Endothelial cell of umbilical vein (primary cell): ENCODE data around the gene COL4A1. TPM values are rescaled to one million over a fixed set of nuclear protein-coding genes. Genes with fewer than 3 reads are reported as not detected.
A peak's percentile ranks its signal among the peaks of the same experiment; 100 is the strongest.

Source experiments
- BruUV-seq: library from RNA; stranded (reverse); fragments of 400-500 nt; replicated peaks from 2 replicates; lab custom pipeline; 2021; lab: Mats Ljungman, UMichigan
- CTCF ChIA-PET: fragments of 300-600, 350-600 bp; sonication (Branson Sonifier 250); formaldehyde crosslinking; loops from one replicate; lab custom pipeline; 2021; ENCODE audit warnings: antibody characterized with exemption, inconsistent platforms; lab: Charles Lee
- POLR2A ChIA-PET: fragments of 300-600, 350-600 bp; sonication (Branson Sonifier 250); formaldehyde crosslinking; loops from one replicate; lab custom pipeline; 2021; ENCODE audit warnings: antibody characterized with exemption, inconsistent platforms; lab: Charles Lee
- DNase-seq: peaks from one replicate; pipeline ENCODE4 v3.0.0-alpha.2; 2011; ENCODE audit warnings: low read depth, low spot score
- FAIRE-seq: peaks from 2 replicates; lab custom pipeline; 2011; peaks lifted over from hg19 to GRCh38; lab: Jason Lieb, UNC
- H2AFZ ChIP-seq: 2 replicates; pipeline ENCODE4 v1.6.0; 2012; ENCODE audit warnings: low read depth, low read length, control low read depth, inconsistent platforms
- H3K27ac ChIP-seq: 2 replicates; pipeline ENCODE4 v1.5.1; 2011; ENCODE audit warnings: low read depth, mild to moderate bottlenecking, control low read depth, low read length, moderate library complexity; ENCODE audit not compliant: insufficient read depth
- H3K27me3 ChIP-seq, 2 experiments: 2 replicates each; pipeline versions ENCODE4 v1.6.0 to v1.6.1; 2011; ENCODE audit warnings: low read length in 2 of 2, mixed read lengths in 1 of 2; ENCODE audit not compliant: control insufficient read depth in 2 of 2, insufficient read depth in 2 of 2
- H3K36me3 ChIP-seq, 2 experiments: 2 replicates in 1 of 2; 3 replicates in 1 of 2; pipeline ENCODE4 v1.5.1; 2011; ENCODE audit warnings: low read length in 2 of 2, mild to moderate bottlenecking in 1 of 2, moderate library complexity in 1 of 2; ENCODE audit not compliant: control insufficient read depth in 2 of 2, insufficient read depth in 2 of 2; ENCODE audit errors: extremely low read depth in 1 of 2
- H3K4me1 ChIP-seq: 3 replicates; pipeline ENCODE4 v1.5.1; 2011; ENCODE audit warnings: mild to moderate bottlenecking, low read length; ENCODE audit not compliant: control insufficient read depth, insufficient read depth; ENCODE audit errors: extremely low read depth
- H3K4me2 ChIP-seq: 2 replicates; pipeline ENCODE4 v1.6.1; 2011; ENCODE audit warnings: low read length, control low read depth, mixed read lengths; ENCODE audit not compliant: insufficient read depth
- H3K4me3 ChIP-seq, 3 experiments: fragments of 200-600 bp in 1 of 3; sonication (generic), shearing (Covaris generic) in 1 of 3; replicated peaks in 1 of 3; 2 replicates each; pipeline ENCODE4 v1.5.1; 2011 to 2016; ENCODE audit warnings: control low read depth in 3 of 3, low read length in 3 of 3, mild to moderate bottlenecking in 2 of 3, inconsistent platforms in 1 of 3, low read depth in 1 of 3, moderate library complexity in 1 of 3; ENCODE audit not compliant: insufficient read depth in 1 of 3
- H3K79me2 ChIP-seq: 2 replicates; pipeline ENCODE4 v1.6.0; 2012; ENCODE audit warnings: low read length, inconsistent platforms; ENCODE audit not compliant: control insufficient read depth, insufficient read depth
- H3K9ac ChIP-seq: replicated peaks from 2 replicates; pipeline ENCODE3; 2011; ENCODE audit warnings: low read length, control low read depth; ENCODE audit not compliant: insufficient read depth; ENCODE audit errors: extremely low read depth
- H3K9me1 ChIP-seq: replicated peaks from 3 replicates; pipeline ENCODE4 v1.6.0; 2011; ENCODE audit warnings: mild to moderate bottlenecking, low read length; ENCODE audit not compliant: control insufficient read depth, insufficient read depth; ENCODE audit errors: extremely low read depth
- H3K9me3 ChIP-seq: replicated peaks from 2 replicates; pipeline ENCODE4 v1.5.1; 2012; ENCODE audit warnings: low read length, inconsistent platforms; ENCODE audit not compliant: control insufficient read depth, insufficient read depth
- H4K20me1 ChIP-seq: replicated peaks from 2 replicates; pipeline ENCODE3; 2011; ENCODE audit warnings: mild to moderate bottlenecking, low read length; ENCODE audit not compliant: control insufficient read depth, insufficient read depth; ENCODE audit errors: extremely low read depth
- CTCF ChIP-seq, 2 donors: IDR thresholded peaks; 1 replicate in 1 of 2; 2 replicates in 1 of 2; pipeline ENCODE4 v1.5.1; 2011; ENCODE audit warnings: low read length in 2 of 2, mild to moderate bottlenecking in 2 of 2, moderate library complexity in 2 of 2, control low read depth in 1 of 2, inconsistent platforms in 1 of 2, low read depth in 1 of 2; ENCODE audit not compliant: insufficient read depth in 1 of 2; ENCODE audit errors: extremely low read depth in 1 of 2
- EZH2 ChIP-seq: IDR thresholded peaks from 2 replicates; pipeline ENCODE4 v1.6.1; 2012; ENCODE audit warnings: borderline replicate concordance, low read depth, mild to moderate bottlenecking, moderate library complexity, low read length, inconsistent platforms; ENCODE audit not compliant: severe bottlenecking
- FOS ChIP-seq: IDR thresholded peaks from 2 replicates; pipeline ENCODE4 v1.6.1; 2011; ENCODE audit warnings: mild to moderate bottlenecking, low read length, moderate library complexity, borderline replicate concordance; ENCODE audit not compliant: insufficient read depth
- GATA2 ChIP-seq: IDR thresholded peaks from 2 replicates; pipeline ENCODE4 v1.7.0; 2011; ENCODE audit warnings: low read depth, mild to moderate bottlenecking, moderate library complexity, mixed read lengths, low read length; ENCODE audit not compliant: insufficient read length, insufficient read depth
- JUN ChIP-seq: IDR thresholded peaks from 2 replicates; pipeline ENCODE4 v1.6.1; 2011; ENCODE audit warnings: borderline replicate concordance, low read depth; ENCODE audit not compliant: insufficient read length, insufficient read depth
- MAX ChIP-seq: IDR thresholded peaks from 2 replicates; pipeline ENCODE4 v1.6.1; 2011; ENCODE audit not compliant: insufficient read depth, insufficient read length
- MYC ChIP-seq: IDR thresholded peaks from one replicate; pipeline ENCODE4 v1.6.1; 2011; ENCODE audit warnings: mild to moderate bottlenecking, low read depth, low read length
- POLR2A ChIP-seq: IDR thresholded peaks from 2 replicates; pipeline ENCODE4 v1.6.1; 2012; ENCODE audit warnings: low read depth, mild to moderate bottlenecking, control low read depth, low read length
- POLR2AphosphoS5 ChIP-seq: IDR thresholded peaks from 2 replicates; pipeline ENCODE4 v1.6.1; 2012; ENCODE audit warnings: low read depth, mild to moderate bottlenecking, control low read depth, low read length, moderate library complexity; ENCODE audit not compliant: insufficient read depth
- dilution Hi-C: fragments of 300-500 bp; cut with MboI; formaldehyde crosslinking; loops from one replicate; pipeline ENCODE4 v1.15.0; 2019; ENCODE audit warnings: low sequenced_read_pairs; ENCODE audit not compliant: extremely low pct_ligation_motif_present
- intact Hi-C: fragments of 100-400 bp; cut with micrococcal nuclease; formaldehyde crosslinking; loops from one replicate; pipeline ENCODE4 v1.10.0; 2022
- polyA plus RNA-seq, 4 experiments: library from polyadenylated mRNA; depleted of rRNA in 3 of 4; stranded (reverse) in 3 of 4; unstranded in 1 of 4; fragments of >200 nt; gene quantifications; 2 replicates each; pipeline versions ENCODE4 v1.2.1 to v1.2.3, GENCODE V29; 2011 to 2012; ENCODE audit warnings: missing spikeins in 1 of 4
- total RNA-seq: library from RNA; stranded (reverse); gene quantifications from 2 replicates; pipeline ENCODE4 v1.2.3, GENCODE V29; 2021

COL4A1 gene
- total and polyA plus RNA-seq, 2 donors (not counting 3 experiments of a cell fraction or from before 2014, with no cell fraction given): 384 to 1,119 TPM

- CTCF ChIA-PET: interaction anchor here (1.6 kb wide), 1 partner anchor 119 kb away, joined by 3 read pairs; no protein-coding TSS in a partner anchor
- intact Hi-C loops: loop anchor here (5.0 kb wide), 2 partner anchors 782 to 1212 kb away; no protein-coding TSS in a partner anchor
These were observed 177.9 kb downstream of the COL4A1 start for GRCh38 chr13:110129076-110129475.

GRCh38 chr13:110128546-110128945, 178.4 kb downstream of the COL4A1 start:
- Histone ChIP-seq H4K20me1 (no peaks in the 10 kb centered on the region), H3K4me1 (peaks cover 48% of the 10 kb centered on the region), H3K9ac (no peak overlapping the region), H2AFZ (no peak overlapping the region), H3K27ac (peak overlapping the region; percentile 92), H3K9me1 (no peaks in the 10 kb centered on the region), H3K4me3 (no peak overlapping the region), H3K9me3 (no peaks in the 10 kb centered on the region), H3K79me2 (no peaks in the 10 kb centered on the region), H3K27me3 (no peaks in the 10 kb centered on the region), H3K36me3 (no peaks in the 10 kb centered on the region), H3K4me2 (peak overlapping the region; percentile 19)
- DNase-seq (no peak), FAIRE-seq (peak; percentile 26)
- dilution Hi-C loops (no loop called here), intact Hi-C loops (loop anchor here (5.0 kb wide), 2 partner anchors 781 to 1211 kb away; no protein-coding TSS in a partner anchor)
- TF ChIP-seq JUN: no peak
- no peak for TF ChIP-seq FOS
- TF ChIP-seq MYC: no peak
- no peak for TF ChIP-seq CTCF (IDR thresholded peaks at IDR 0.05; ENCODE audit: extremely low read depth in 1 of 2, insufficient read depth in 1 of 2, low read depth in 1 of 2, low read length in 2 of 2)
- TF ChIP-seq POLR2AphosphoS5: no peak
- TF ChIP-seq POLR2A: no peak
- no peak for TF ChIP-seq MAX
- TF ChIP-seq EZH2: no peak
- TF ChIP-seq GATA2: no peak
- ChIA-PET CTCF (interaction anchor here (0.9 to 1.6 kb wide), 3 partner anchors 8 to 119 kb away, joined by 3 to 8 read pairs (median 4); no protein-coding TSS in a partner anchor), POLR2A (no interaction called here)
- no TSS peak for BruUV-seq

More at GRCh38 chr13:110129076-110129475, 177.9 kb downstream of the COL4A1 start:
- Histone ChIP-seq H4K20me1 (no peaks in the 10 kb centered on the region), H3K79me2 (no peaks in the 10 kb centered on the region), H3K27me3 (no peaks in the 10 kb centered on the region), H3K27ac (no peak overlapping the region), H3K4me2 (no peak overlapping the region), H3K9ac (no peak overlapping the region), H3K9me1 (no peaks in the 10 kb centered on the region), H3K36me3 (no peaks in the 10 kb centered on the region), H3K4me1 (peaks cover 43% of the 10 kb centered on the region), H3K9me3 (no peaks in the 10 kb centered on the region), H3K4me3 (no peak overlapping the region), H2AFZ (no peak overlapping the region)
- POLR2A ChIA-PET: no interaction called here
- FAIRE-seq: no peak
- DNase-seq: no peak
- dilution Hi-C loops: no loop called here
- TF ChIP-seq CTCF (IDR thresholded peaks at IDR 0.05; ENCODE audit: extremely low read depth in 1 of 2, insufficient read depth in 1 of 2, low read depth in 1 of 2, low read length in 2 of 2) (no peak), MYC (no peak)
- no TSS peak for BruUV-seq
